ENCODE data around the gene ADCY2.

ADCY2 gene

DNA sequence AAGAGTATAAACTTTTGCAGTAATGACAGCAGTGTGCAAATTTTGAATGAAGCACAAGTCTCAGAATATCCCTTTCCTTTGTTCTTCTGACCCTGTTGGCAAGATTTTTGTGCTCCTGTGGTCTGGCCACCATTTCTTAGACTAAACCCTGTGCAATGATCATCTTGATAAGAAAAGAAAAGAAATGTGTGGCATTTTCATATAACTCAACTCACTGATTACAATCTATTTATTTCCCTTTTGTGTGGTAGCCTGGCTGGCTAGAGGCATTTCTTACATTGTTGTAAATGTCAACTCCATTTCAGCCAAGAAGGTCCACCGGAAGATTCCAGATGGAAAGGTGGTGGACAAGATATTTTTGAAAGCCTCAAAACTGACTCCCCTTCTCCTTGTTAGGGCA lies 41.9 kb downstream of the ADCY2 start:
- no peak for DNase-seq (ENCODE audit: low spot score)

DNA sequence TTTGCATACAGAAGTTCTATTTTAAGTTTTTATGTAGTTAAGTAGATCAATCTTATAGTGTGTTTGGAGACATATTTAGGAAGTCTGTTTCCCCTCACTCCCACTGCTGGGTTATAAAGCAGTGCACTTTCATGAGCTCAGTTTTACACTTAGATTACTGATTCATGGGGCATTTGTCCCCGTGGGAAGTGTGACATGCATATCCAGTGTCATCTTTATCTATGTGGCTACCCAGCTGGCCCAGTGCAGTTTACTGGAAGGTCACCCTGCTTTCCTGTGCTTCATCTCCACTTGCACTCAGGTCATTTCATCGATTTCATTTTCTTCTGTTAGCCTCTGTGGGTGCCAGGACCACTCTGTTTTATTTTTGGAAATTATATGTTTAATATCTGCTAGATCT lies 49.1 kb downstream of the ADCY2 start:
- DNase-seq (ENCODE audit: low spot score), result no peak

DNA sequence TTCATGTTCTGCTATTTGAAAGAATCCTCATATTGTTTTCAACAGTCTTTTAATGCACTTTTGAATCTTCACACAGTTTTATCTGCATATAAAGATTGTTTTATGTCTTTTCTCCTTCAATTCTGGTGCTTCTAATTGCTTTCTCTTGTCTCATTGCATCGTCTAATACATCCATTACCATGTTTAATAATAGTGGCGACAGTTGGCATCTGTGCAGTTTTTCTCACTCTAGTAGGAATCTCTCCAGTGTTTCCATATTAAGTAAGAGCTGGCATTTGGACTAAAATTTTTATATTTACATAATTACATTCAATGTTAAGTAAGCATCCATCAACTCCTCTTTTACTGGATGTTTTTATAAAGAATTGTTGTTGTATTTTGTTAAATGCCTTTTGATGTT lies 49.9 kb downstream of the ADCY2 start:
- no peak for DNase-seq (ENCODE audit: low spot score)

DNA sequence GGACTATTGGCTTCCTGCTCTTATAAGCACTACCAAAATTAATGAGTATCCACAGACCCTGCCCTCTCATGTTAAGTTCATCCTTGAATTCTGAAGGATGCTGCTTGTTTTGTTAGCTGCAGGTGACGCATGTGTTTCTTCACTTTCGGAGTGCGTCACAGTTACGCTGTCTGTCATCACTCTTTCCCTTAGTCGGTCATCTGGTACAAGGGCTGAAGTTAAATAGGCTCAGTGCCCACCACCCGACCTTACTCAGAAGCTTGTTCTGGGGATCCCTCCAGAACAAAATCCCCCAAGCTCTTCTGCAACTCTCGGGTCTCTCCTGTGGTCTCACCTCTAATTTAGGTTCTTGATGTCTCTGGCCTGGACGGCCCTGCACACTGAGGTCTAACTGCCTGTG lies 51.0 kb downstream of the ADCY2 start:
- DNase-seq (ENCODE audit: low spot score), result no peak

DNA sequence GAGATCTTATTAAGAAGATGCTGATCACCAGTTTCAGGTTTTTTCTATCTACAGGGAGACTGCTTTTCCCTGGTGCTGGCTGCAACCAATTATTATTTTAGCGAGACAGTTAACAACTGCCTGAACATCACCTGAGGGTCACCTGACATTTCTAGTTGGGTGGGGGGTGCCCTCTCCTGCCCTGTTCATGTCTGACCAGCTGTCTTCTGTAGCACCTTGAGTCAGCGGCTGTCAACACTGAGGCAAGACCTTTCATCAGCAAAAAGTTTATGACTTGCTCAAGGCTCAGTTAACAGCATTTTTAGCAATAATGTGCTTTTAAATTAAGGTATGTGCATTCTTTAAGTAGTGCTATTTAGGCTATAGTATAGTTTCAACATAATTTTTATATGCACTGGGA lies 58.0 kb downstream of the ADCY2 start:
- no peak for DNase-seq (ENCODE audit: low spot score)

DNA sequence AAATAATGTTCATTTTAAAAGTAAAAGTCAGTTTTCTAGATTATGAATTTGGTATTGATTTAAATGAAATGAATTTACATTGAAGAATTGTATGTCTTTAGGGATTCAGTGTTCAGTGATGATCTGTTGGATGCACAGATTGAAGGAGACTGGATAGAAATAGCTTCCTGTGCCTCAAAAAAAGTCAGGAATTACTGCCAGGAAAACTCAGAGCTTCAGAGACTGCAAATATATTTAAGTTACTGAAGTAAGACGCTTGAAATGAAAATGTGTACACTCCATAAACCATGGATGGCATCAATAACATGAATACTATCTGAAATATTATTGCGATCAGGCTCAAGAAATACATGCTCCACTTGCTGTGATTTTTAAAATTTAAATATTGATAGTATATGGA lies 60.3 kb downstream of the ADCY2 start:
- DNase-seq (ENCODE audit: low spot score), result no peak

DNA sequence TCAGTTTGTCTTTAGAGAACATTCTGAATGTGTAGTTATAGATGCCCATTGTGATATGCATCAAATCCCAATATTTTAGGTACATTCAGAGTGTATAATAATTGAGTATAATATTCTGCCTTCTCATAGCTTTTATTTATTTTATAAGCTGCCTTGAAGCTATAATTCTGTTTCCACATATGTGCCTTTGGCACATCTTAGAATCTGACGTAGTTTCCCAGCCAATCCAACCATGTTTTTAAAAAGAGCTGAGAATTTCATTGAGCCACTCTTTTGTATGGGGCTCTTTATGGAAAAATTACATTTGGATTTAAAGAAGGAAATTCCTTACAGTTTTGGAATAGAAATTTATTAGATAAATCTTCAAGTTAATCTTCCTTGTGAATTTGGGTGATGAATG lies 65.4 kb downstream of the ADCY2 start:
- no peak for DNase-seq (ENCODE audit: low spot score)

DNA sequence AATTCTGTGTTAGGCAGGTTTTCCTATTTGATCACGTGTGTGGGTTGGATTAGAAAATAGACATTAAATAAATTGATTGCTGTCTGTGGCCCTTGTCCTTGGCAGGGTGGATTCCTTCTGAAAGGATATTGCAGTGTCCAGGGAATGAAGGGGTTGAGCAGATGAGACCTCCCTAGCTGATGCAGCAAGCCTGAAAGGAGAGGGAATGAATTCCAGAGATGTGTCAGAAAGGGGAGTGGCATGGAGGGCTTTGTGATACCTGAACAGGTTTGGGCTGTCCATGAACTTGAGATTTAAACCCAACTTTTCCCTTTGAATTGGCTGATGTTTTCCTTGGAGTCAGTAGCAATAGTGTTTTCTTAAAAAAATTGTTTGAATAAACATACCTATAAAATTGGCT lies 66.8 kb downstream of the ADCY2 start:
- DNase-seq (ENCODE audit: low spot score), result no peak

DNA sequence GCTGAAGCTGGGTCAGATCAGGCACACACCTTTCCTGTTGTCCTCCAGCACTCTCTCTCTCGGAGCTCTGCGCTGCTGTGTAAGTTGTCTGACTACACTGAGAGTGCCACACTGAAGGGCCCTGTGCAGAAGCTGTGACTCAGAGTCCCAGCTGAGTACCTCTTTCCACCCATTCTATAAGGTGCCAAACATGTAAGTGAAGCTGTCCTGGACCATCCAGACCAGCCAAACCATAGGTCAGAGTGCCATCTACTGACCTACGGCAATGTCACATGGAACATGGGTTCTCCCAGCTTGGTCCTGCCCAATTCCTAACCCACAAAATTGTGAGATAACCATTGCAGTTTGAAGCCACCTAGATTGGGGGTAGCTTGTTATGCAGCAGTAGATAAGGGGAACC lies 68.2 kb downstream of the ADCY2 start:
- DNase-seq (ENCODE audit: low spot score), result no peak

DNA sequence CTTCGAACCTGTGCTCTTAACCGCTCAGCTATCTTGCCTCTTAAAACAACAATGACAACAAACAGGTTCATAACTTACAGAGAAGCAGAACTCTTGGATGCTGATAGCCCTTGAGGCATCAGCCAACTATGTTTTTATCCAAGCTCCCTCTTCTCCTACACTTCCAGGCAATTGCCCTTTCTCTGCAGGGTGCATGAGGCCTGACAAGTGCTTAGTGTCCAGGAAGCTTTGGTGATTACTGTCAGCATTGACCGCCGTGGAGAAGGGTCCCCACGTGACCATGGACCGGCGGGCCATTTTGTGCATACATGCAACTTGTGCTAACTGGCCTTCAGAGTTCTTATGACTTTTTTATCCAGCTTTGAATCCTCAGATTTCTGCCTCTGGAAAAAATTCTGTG lies 71.2 kb downstream of the ADCY2 start:
- no peak for DNase-seq (ENCODE audit: low spot score)

DNA sequence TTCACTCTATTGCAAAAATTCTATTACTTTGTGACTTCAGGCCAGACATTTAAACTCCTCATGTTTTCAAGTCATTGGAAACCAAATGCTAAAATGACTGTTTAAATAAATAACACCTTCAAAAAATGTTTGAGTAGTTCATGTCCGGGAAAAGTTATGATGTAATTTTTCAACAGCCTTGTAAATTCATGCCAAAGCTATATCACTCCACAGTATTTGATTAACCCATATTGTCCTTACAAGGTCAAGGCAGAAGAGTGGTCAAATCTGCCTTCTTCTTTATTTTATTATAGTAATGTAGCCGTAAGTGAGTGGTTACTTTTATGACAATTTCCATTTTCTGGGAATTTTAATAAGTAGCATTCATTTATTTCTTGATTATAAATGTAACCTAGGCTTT lies 72.8 kb downstream of the ADCY2 start:
- no peak for DNase-seq (ENCODE audit: low spot score)

DNA sequence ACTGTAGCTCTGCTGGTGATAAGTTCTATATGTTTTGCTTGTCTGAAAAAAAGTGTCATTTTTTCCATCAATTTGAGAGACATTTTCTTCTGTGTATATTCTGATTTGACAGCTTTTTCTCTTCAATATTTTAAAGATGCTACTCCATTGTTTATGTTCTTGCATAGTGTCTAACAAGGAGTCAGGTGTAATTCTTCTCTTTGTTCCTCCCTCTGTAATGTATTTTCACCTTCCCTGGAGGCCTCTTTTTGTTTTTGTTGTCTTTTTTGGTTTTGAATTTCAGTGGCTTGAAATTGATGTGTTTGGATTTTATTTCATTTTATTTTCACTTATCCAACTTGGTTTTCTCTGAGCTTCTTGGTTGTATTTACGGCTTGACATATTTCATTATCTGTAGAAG lies 75.8 kb downstream of the ADCY2 start:
- no peak for DNase-seq (ENCODE audit: low spot score)

DNA sequence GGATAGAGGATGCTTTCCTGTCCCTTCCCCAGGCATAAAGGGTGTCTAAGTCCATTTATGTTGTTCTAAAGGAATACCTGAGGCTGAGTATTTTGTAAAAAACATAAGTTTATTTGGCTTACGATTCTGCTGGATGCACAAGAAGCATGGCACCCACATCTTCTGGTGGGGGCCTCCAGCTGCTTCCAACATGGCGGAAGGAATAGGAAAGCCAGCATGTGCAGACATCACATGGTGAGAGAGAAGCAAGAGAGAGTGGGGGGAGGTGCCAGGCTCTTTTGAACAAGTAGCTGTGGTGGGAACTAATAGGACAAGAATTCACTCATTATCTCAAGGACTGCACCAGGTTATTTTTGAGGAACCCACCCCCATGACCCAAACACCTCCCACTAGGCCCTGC lies 77.2 kb downstream of the ADCY2 start:
- DNase-seq (ENCODE audit: low spot score), result no peak

DNA sequence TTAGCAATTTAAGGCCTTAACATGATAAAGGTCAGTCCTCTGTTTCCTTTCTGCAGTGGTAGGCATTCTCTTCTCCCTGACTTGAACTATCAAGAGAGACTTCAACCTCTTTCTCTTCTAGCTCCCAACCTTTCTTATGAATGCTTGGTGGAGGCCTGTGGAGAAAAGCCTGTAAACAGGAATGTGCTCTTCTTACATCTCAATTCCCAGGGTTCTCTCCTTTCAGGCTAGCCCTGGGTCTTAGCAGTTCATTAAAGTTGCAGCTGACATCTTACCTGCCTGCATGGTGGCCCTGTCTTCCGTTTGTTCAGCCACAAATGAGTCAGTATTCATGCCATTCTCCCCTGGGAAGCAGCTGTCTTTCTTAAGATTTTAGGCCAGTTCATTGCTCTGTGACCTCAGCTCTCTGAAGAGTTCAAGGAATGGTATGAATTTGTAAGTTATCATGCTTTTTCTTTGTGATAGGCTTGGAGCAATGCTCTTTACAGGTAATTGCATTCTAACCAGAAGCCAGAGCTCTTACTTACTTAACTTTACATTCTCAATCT lies 77.8 kb downstream of the ADCY2 start:
- no peak for DNase-seq (ENCODE audit: low spot score)

DNA sequence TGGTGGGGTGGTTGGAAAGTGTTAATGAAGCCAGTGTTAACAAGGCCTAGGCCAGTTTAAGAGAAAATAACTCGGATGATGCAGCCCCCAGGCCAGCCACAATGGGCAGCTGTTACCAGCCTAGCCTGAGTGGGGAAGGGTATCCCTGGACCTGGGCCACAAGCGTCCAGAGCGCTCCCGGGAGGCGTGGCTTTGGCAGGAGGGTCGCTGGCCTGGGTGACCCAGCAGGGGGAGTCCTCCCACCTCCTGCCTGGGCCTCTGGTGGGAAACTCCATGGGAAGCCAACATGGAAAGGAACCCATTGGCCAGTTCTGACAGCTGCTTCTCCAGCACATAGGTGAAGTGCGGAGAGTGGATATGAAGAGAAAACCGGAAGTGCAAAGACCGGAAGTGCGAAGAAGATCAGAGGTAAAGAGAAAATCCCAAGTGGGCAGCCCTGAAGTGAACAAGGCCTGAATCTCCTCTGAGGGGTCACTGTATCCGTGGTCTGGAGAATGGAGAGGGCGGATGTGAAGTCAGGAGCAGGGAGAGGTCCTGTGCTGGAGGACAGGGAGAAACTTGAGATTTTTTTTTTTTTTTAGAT lies 79.0 kb downstream of the ADCY2 start:
- no peak for DNase-seq (ENCODE audit: low spot score)

DNA sequence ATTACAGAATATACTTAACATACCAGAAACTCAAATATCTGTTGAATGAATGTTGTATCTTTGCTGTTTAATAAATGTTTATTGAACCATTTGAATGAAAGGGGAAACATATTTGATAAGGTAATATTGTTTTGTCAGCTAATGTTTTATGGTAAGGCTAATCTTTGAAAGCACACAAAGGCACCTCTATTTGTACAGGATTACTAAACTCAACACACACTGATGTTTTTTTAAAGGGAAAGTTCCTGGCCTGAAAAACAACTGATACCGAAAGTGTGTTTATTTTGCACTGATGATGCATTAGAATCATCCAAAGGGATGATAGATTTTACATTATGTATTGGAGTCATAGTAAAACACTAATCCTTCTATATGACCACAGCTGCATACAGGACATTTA lies 82.5 kb downstream of the ADCY2 start:
- DNase-seq (ENCODE audit: low spot score), result no peak

DNA sequence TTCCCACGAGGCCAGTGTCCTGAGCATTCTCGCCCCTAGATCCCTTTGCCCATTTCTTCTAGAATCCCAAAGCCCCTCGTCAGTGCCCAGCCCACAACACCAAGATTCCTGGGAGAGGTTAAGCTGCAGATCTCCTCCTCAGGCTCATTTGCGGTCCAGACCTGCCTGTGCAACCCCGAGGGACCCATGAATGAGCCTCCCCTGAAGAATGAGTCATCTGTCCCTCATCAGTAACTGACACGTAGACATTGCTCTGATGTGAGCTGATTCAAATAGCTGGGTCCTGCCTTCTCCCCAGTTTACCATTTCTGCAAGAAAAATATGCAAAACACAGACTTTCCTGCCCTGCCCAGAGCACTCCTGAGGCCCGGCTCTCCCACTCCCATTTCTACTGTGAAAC lies 92.8 kb downstream of the ADCY2 start:
- no peak for DNase-seq (ENCODE audit: low spot score)

DNA sequence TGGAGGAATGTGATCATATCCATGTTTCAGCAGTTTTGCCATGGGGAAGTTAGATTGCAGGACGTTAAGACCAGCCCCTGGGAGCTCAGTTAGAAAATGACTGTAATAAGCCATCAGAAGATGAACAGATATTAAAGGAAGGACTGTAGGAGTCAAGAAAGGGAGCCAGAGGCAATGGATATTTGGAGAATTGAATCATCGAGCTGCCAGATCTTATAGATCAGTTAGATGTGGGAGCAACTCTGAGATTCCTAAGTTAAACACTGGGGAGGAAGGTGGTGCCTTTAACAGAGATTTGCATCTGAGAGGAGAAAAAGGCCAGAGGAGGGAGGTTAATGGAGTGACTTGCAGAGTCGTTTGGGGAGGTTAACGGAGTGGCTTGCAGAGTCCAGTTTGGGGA lies 96.4 kb downstream of the ADCY2 start:
- DNase-seq (ENCODE audit: low spot score), result no peak

DNA sequence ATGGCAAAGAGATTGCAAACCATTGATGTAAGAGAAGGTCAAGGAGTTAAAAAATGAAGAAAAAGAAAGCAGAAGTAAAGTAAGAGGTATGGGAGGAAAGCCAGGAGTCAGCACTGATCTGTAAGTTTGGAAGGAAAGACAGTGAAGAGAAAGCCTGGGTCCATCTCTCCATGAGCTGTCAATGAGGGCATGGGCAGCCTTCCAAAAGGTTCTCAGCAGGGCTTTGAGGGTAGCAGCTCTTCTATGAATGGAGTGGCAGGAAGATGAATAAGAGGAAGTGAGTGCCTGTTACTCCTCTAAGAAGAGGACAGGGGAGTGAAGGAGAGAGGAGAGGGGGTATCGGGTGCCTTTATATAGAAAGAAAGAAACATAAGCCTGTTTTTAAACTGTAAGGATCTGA lies 97.1 kb downstream of the ADCY2 start:
- DNase-seq (ENCODE audit: low spot score), result no peak

DNA sequence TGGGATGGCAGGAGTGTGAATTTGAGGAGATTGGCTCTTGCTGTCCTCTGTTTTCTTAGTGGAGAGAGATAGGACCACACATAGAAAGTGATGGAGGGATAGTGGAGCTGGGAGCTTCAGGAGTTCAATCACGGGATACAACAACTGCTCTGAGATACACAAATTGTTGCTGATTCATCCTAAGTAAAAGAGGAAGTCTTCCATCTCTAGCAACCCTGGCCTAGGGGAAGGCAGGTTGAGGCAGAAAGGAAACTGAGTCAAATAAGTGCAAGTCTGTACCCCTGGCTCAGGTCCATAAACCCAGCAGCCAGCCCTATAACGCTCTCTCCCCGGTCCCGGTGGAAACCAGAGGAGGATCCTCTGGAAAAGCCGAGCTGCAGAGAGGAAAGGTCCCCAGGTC lies 97.7 kb downstream of the ADCY2 start:
- no peak for DNase-seq (ENCODE audit: low spot score)

DNA sequence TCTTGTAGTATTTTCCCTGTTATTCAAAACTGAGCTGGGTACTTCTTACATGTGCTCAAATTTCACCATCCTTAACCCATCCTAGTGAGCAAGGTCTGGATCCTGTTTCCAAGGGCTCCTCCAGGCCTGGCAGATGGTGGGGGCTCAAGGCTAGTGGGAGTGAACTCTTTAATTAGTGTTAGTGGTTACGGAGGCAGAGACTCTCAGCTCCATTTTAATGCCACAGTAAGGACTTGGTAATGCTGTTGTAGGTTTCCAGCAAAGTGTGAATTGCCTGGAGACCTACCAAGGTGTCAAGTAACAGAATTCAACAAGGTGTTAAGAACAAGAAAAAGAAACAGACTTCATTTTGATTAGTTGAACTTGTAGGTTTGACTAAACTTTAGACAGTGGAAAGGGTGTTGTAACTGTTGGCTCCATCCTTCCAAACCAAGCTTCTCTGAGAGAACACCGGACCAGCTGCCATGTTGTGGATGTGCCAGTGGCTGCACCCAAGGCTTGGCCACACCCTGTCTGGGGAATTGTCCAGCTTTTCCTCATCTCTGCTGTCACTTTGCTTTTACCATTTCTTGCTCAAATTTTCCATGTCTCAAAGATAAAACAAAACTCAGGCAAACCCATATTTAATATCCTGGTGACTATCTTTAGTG lies 98.7 kb downstream of the ADCY2 start:
- DNase-seq (ENCODE audit: low spot score), result no peak

DNA sequence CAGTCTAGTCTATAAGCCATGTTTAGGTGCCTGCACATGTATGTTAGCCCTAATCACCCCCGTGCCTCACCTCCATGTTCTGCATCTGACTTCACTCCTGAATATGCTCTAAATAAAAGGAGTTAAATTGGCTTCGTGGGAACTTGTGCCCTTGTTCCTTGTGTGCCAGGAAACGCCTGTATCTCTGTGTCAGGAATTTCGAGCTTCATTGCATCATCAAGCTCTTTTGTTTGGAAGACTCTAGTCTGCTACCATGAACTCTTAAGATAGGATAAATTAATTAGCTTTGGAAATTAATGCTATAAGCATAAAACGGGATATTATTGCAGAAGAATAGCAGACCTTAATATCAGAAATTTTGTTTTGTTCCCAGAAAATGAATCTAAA lies 99.2 kb downstream of the ADCY2 start:
- DNase-seq (ENCODE audit: low spot score), result no peak

DNA sequence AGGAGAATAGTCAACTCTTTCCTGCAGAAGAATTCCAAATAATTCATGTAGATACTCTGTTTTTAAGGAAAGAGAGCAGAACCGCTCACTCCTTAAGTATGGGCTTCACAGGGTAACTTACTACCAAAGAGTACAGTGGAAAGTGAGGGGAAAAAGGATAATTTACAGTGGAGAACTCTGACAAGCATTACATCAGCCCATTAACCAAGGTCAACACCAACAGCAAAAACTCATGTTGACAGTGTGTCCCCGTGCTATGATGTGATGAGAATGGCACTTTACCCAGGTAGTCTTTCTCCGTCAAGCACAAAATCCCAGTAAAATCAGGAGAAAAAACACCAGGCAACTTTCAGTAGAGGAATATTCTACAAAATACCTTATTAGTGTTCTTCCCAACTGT lies 104.3 kb downstream of the ADCY2 start:
- no peak for DNase-seq (ENCODE audit: low spot score)

DNA sequence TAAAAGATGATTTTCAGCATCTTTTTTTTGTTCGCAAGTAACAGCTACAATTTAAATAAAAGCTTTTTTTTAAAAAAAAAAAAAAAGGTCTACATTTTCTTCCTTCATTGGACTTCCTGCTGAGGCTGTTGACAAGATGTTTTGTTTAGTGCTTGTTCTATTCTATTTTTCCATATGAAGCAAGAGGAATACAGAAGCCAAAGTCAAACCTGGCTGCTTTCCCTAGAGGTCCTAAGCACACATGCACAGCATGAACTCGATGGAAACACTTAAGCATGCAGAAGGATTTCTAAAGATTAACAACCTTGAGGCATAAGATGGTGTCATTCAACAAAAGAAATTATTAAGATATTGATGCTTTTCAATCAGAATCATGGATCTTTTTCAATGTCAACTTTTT lies 105.1 kb downstream of the ADCY2 start:
- DNase-seq (ENCODE audit: low spot score), result no peak
